Measurements from ENCODE around the gene GPR15LG.

- TF ChIP-seq, protein P1, sequence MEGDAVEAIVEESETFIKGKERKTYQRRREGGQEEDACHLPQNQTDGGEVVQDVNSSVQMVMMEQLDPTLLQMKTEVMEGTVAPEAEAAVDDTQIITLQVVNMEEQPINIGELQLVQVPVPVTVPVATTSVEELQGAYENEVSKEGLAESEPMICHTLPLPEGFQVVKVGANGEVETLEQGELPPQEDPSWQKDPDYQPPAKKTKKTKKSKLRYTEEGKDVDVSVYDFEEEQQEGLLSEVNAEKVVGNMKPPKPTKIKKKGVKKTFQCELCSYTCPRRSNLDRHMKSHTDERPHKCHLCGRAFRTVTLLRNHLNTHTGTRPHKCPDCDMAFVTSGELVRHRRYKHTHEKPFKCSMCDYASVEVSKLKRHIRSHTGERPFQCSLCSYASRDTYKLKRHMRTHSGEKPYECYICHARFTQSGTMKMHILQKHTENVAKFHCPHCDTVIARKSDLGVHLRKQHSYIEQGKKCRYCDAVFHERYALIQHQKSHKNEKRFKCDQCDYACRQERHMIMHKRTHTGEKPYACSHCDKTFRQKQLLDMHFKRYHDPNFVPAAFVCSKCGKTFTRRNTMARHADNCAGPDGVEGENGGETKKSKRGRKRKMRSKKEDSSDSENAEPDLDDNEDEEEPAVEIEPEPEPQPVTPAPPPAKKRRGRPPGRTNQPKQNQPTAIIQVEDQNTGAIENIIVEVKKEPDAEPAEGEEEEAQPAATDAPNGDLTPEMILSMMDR (IDR thresholded peaks at IDR 0.05): no peak
- no peak for TF ChIP-seq POLR2A (IDR thresholded peaks at IDR 0.05)
Measured at GRCh38 chr10:84197643-84198042, 24.0 kb downstream of the GPR15LG start.
